Measurements from ENCODE around the gene ACTR5.
"Not testable (repeated sequence)": the region's sequence is repeated elsewhere in the genome, so short reads cannot be mapped to it uniquely, and the experiment has no call there.

Gene ACTR5

GRCh38 chr20:38779247-38780097 lies 31.2 kb downstream of the ACTR5 start:
- Histone ChIP-seq H3K9me3 (ENCODE audit: control insufficient read depth in 5 of 5, low read length in 5 of 5) (no peaks in the 10 kb centered on the region), H3K4me1 (ENCODE audit: control insufficient read depth in 5 of 5, insufficient read depth in 5 of 5, low read length in 5 of 5) (peaks cover 0 to 7% (median 0%) of the 10 kb centered on the region in 5 donors), H3K27ac (ENCODE audit: low read depth, low read length) (no peak overlapping the region), H3K27me3 (ENCODE audit: control insufficient read depth in 5 of 5, insufficient read depth in 4 of 5, low read length in 5 of 5) (no peaks in the 10 kb centered on the region), H3K9ac (ENCODE audit: low read length in 5 of 5) (no peak overlapping the region), H3K36me3 (ENCODE audit: control insufficient read depth in 5 of 5, insufficient read depth in 5 of 5, low read length in 5 of 5) (peaks cover 0 to 9% (median 2%) of the 10 kb centered on the region in 5 donors), H3K4me3 (ENCODE audit: low read depth in 1 of 5, low read length in 5 of 5) (no peak overlapping the region)

DNA sequence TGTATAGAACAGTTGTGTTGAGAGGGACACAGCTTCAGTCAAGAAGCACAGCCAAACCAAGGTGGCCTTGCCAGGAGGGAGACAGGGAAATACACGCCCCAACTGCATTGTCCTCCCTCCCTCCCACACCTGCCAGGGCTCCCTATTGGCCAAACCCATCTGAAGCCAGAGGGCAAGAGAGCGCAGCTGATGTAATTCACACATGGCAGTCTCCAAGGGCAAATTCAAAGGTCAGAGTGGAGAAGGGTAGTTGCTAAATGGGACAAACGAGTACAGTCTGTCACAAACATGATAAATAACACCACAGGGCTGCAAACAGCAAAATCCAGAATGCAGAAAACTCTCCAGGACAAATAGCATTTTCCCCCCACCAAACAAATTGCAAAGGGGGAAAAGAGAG lies 34.0 kb downstream of the ACTR5 start:
- Histone ChIP-seq H3K9me3 (ENCODE audit: control insufficient read depth in 5 of 5, low read length in 5 of 5) (no peaks in the 10 kb centered on the region), H3K4me3 (ENCODE audit: low read depth in 1 of 5, low read length in 5 of 5) (no peak overlapping the region), H3K36me3 (ENCODE audit: control insufficient read depth in 5 of 5, insufficient read depth in 5 of 5, low read length in 5 of 5) (no peaks in the 10 kb centered on the region), H3K9ac (ENCODE audit: low read length in 5 of 5) (no peak overlapping the region), H3K4me1 (ENCODE audit: control insufficient read depth in 5 of 5, insufficient read depth in 5 of 5, low read length in 5 of 5) (peaks cover 0 to 7% (median 0%) of the 10 kb centered on the region in 5 donors), H3K27me3 (ENCODE audit: control insufficient read depth in 5 of 5, insufficient read depth in 4 of 5, low read length in 5 of 5) (no peaks in the 10 kb centered on the region), H3K27ac (ENCODE audit: low read depth, low read length) (no peak overlapping the region)

GRCh38 chr20:38787870-38788269 lies 39.6 kb downstream of the ACTR5 start:
- Histone ChIP-seq H3K27me3 (ENCODE audit: control insufficient read depth in 5 of 5, insufficient read depth in 4 of 5, low read length in 5 of 5) (no peaks in the 10 kb centered on the region), H3K27ac (ENCODE audit: low read depth, low read length) (no peak overlapping the region), H3K9me3 (ENCODE audit: control insufficient read depth in 5 of 5, low read length in 5 of 5) (peaks cover 0 to 12% (median 4%) of the 10 kb centered on the region in 5 donors), H3K4me1 (ENCODE audit: control insufficient read depth in 5 of 5, insufficient read depth in 5 of 5, low read length in 5 of 5) (peaks cover 0 to 3% (median 0%) of the 10 kb centered on the region in 5 donors), H3K9ac (ENCODE audit: low read length in 5 of 5) (no peak overlapping the region), H3K36me3 (ENCODE audit: control insufficient read depth in 5 of 5, insufficient read depth in 5 of 5, low read length in 5 of 5) (no peaks in the 10 kb centered on the region), H3K4me3 (ENCODE audit: low read depth in 1 of 5, low read length in 5 of 5) (no peak overlapping the region)

- peaks cover 0 to 3% (median 0%) of the 10 kb centered on the region in 5 donors for H3K4me1 ChIP-seq (ENCODE audit: control insufficient read depth in 5 of 5, insufficient read depth in 5 of 5, low read length in 5 of 5)
- no peak overlapping the region for H3K27ac ChIP-seq (ENCODE audit: low read depth, low read length)
- no peaks in the 10 kb centered on the region for H3K27me3 ChIP-seq (ENCODE audit: control insufficient read depth in 5 of 5, insufficient read depth in 4 of 5, low read length in 5 of 5)
- H3K9me3 ChIP-seq (ENCODE audit: control insufficient read depth in 5 of 5, low read length in 5 of 5): peaks cover 0 to 12% (median 4%) of the 10 kb centered on the region in 5 donors
- H3K36me3 ChIP-seq (ENCODE audit: control insufficient read depth in 5 of 5, insufficient read depth in 5 of 5, low read length in 5 of 5): no peaks in the 10 kb centered on the region
- H3K4me3 ChIP-seq (ENCODE audit: low read depth in 1 of 5, low read length in 5 of 5): no peak overlapping the region
- no peak overlapping the region for H3K9ac ChIP-seq (ENCODE audit: low read length in 5 of 5)
These were observed 41.4 kb downstream of the ACTR5 start for GRCh38 chr20:38789503-38790199.

GRCh38 chr20:38790200-38791053 lies 42.2 kb downstream of the ACTR5 start:
- Histone ChIP-seq H3K4me3 (ENCODE audit: low read depth in 1 of 5, low read length in 5 of 5) (no peak overlapping the region), H3K27ac (ENCODE audit: low read depth, low read length) (no peak overlapping the region), H3K9me3 (ENCODE audit: control insufficient read depth in 5 of 5, low read length in 5 of 5) (peaks cover 0 to 12% (median 4%) of the 10 kb centered on the region in 5 donors), H3K36me3 (ENCODE audit: control insufficient read depth in 5 of 5, insufficient read depth in 5 of 5, low read length in 5 of 5) (no peaks in the 10 kb centered on the region), H3K9ac (ENCODE audit: low read length in 5 of 5) (no peak overlapping the region), H3K27me3 (ENCODE audit: control insufficient read depth in 5 of 5, insufficient read depth in 4 of 5, low read length in 5 of 5) (peaks cover 0 to 2% (median 0%) of the 10 kb centered on the region in 5 donors), H3K4me1 (ENCODE audit: control insufficient read depth in 5 of 5, insufficient read depth in 5 of 5, low read length in 5 of 5) (peaks cover 0 to 3% (median 0%) of the 10 kb centered on the region in 5 donors)

DNA sequence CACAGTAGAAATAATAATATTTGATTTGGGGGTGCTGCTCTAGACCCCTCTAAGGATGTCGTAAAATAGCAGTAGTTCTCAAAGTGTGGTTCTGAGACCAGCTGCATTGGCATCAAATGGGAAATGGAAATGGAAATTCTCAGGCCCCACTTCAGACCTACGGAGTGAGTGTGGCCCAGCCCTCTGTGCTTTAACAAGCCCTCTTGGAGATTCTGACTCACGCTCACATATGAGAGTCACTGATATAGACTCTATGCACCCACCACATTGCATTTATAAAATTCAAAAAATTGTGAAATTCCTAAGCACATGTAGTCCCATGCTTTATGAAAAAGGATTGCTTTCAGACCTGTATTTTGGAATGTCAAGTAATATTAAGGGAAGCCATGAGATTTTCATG lies 43.0 kb downstream of the ACTR5 start:
- Histone ChIP-seq H3K4me1 (ENCODE audit: control insufficient read depth in 5 of 5, insufficient read depth in 5 of 5, low read length in 5 of 5) (peaks cover 0 to 3% (median 0%) of the 10 kb centered on the region in 5 donors), H3K36me3 (ENCODE audit: control insufficient read depth in 5 of 5, insufficient read depth in 5 of 5, low read length in 5 of 5) (no peaks in the 10 kb centered on the region), H3K27ac (ENCODE audit: low read depth, low read length) (no peak overlapping the region), H3K27me3 (ENCODE audit: control insufficient read depth in 5 of 5, insufficient read depth in 4 of 5, low read length in 5 of 5) (peaks cover 0 to 2% (median 0%) of the 10 kb centered on the region in 5 donors), H3K4me3 (ENCODE audit: low read depth in 1 of 5, low read length in 5 of 5) (no peak overlapping the region), H3K9me3 (ENCODE audit: control insufficient read depth in 5 of 5, low read length in 5 of 5) (peaks cover 0 to 12% (median 4%) of the 10 kb centered on the region in 5 donors), H3K9ac (ENCODE audit: low read length in 5 of 5) (no peak overlapping the region)

DNA sequence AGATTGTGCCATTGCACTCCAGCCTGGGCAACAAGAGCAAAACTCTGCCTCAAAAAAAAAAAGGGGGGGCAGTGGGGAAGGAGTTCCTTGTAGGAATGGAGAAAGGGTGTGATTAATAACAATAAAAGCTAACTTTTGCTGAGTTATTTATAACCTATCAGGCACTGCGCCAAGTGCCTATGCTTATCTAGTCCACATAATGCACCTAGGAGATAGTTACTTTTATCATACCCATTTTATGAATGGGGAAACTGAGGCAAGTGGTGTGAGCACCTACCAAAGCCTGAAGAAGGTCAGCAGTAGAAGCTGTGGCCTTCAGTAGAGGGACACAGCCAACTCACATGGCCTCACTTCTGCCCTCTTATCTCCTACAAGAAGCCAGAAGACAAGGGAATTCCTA lies 43.7 kb downstream of the ACTR5 start:
- no peak overlapping the region for H3K27ac ChIP-seq (ENCODE audit: low read depth, low read length)
- H3K4me1 ChIP-seq (ENCODE audit: control insufficient read depth in 5 of 5, insufficient read depth in 5 of 5, low read length in 5 of 5): peaks cover 0 to 3% (median 0%) of the 10 kb centered on the region in 5 donors
- no peaks in the 10 kb centered on the region for H3K36me3 ChIP-seq (ENCODE audit: control insufficient read depth in 5 of 5, insufficient read depth in 5 of 5, low read length in 5 of 5)
- peaks cover 0 to 12% (median 4%) of the 10 kb centered on the region in 5 donors for H3K9me3 ChIP-seq (ENCODE audit: control insufficient read depth in 5 of 5, low read length in 5 of 5)
- no peak overlapping the region for H3K4me3 ChIP-seq (ENCODE audit: low read depth in 1 of 5, low read length in 5 of 5)
- peaks cover 0 to 2% (median 0%) of the 10 kb centered on the region in 5 donors for H3K27me3 ChIP-seq (ENCODE audit: control insufficient read depth in 5 of 5, insufficient read depth in 4 of 5, low read length in 5 of 5)
- H3K9ac ChIP-seq (ENCODE audit: low read length in 5 of 5): no peak overlapping the region

DNA sequence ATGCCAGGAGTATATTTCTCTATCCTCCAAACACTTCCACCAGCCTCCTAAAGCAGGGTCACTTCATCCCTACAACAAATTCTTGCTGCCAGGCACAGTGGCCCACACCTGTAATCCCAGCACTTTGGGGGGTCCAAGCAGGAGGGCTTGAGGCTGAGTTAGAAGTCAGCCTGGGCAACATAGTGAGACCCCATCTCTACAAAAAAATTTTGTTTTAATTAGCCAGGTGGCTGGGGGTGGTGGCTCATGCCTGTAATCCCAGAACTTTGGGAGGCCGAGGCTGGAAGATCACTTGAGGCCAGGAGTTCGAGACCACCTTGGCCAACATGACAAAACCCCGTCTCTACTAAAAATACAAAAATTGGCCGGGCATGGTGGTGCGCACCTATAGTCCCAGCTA lies 45.8 kb downstream of the ACTR5 start:
- H3K4me3 ChIP-seq (ENCODE audit: low read depth in 1 of 5, low read length in 5 of 5); H3K9me3 ChIP-seq (ENCODE audit: control insufficient read depth in 5 of 5, low read length in 5 of 5); H3K36me3 ChIP-seq (ENCODE audit: control insufficient read depth in 5 of 5, insufficient read depth in 5 of 5, low read length in 5 of 5); H3K9ac ChIP-seq (ENCODE audit: low read length in 5 of 5); H3K4me1 ChIP-seq (ENCODE audit: control insufficient read depth in 5 of 5, insufficient read depth in 5 of 5, low read length in 5 of 5); H3K27me3 ChIP-seq (ENCODE audit: control insufficient read depth in 5 of 5, insufficient read depth in 4 of 5, low read length in 5 of 5); H3K27ac ChIP-seq (ENCODE audit: low read depth, low read length): not testable (repeated sequence)

DNA sequence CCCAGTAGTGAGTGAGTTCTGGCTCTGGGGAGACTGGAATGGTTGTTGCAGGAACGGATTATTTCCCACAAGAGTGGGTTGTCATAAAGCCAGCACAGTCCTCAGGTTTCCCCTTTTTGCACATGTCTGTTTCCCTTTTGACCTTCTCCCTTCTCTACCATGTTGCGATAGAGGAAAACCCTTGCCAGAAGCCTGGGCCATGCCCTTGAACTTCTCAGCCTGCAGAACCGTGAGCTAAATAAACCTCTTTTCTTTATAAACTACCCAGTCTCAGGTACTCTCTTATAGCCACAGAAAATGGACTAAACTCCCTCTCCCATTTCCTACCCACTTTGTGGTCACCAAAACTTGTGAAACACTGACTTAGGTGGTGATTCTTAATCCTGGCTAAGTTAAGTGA lies 50.0 kb downstream of the ACTR5 start:
- H3K9me3 ChIP-seq (ENCODE audit: control insufficient read depth in 5 of 5, low read length in 5 of 5): no peaks in the 10 kb centered on the region
- H3K27ac ChIP-seq (ENCODE audit: low read depth, low read length): no peak overlapping the region
- peaks cover 0 to 12% (median 0%) of the 10 kb centered on the region in 5 donors for H3K4me1 ChIP-seq (ENCODE audit: control insufficient read depth in 5 of 5, insufficient read depth in 5 of 5, low read length in 5 of 5)
- peaks cover 0 to 2% (median 0%) of the 10 kb centered on the region in 5 donors for H3K27me3 ChIP-seq (ENCODE audit: control insufficient read depth in 5 of 5, insufficient read depth in 4 of 5, low read length in 5 of 5)
- no peaks in the 10 kb centered on the region for H3K36me3 ChIP-seq (ENCODE audit: control insufficient read depth in 5 of 5, insufficient read depth in 5 of 5, low read length in 5 of 5)
- no peak overlapping the region for H3K4me3 ChIP-seq (ENCODE audit: low read depth in 1 of 5, low read length in 5 of 5)
- H3K9ac ChIP-seq (ENCODE audit: low read length in 5 of 5): no peak overlapping the region

All from subcutaneous abdominal adipose tissue (tissue), 5 donors.